HG02870 (cell line): ENCODE data around the gene NOS1AP.

Experiments used
- ATAC-seq: cut with Tn5 transposase; IDR thresholded peaks from one replicate; pipeline ENCODE4 v1.9.1; 2021; ENCODE audit warnings: mild to moderate bottlenecking, moderate library complexity; ENCODE audit not compliant: unreplicated experiment

The NOS1AP gene

GRCh38 chr1:162088281-162088969 is 18.9 kb downstream of the NOS1AP start:
- no peak for ATAC-seq

DNA sequence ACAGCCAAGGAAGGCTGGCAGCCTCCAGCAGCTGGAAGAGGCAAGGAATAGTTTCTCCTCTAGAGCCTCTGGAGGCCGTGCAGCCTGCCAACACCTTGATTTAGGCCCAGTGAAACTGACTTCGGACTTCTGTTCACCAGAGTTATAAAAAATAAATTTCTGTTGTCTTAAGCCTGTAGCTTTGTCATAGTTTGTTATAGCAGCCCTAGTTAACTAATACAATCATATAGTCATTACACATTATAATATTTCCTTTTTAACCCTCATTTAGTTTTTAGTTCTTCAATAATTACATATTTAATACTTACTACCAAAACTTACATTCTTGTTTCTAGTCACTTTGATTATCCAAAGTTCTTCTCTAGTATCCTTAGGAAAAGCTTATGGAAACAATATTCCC is 20.3 kb downstream of the NOS1AP start:
- ATAC-seq = no peak

DNA sequence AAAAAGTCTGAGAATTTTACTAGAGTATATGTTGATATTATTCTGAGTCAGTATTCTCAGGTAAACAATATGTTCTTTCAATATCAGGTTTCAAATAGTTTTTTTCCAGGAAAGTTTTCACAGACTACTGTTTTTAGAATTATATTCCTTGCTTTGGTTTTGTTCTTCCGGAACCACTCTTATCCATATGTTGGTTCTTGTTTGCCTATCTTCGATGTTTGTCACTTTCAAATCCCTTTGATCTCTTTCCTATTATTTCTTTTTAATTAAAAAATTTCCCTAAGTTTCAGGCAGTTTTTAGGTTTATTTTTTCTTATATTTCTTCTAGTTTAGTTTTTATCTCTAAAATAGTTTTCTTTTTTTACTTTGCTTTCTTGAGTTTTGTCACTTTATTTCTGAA is 20.9 kb downstream of the NOS1AP start:
- no peak for ATAC-seq

DNA sequence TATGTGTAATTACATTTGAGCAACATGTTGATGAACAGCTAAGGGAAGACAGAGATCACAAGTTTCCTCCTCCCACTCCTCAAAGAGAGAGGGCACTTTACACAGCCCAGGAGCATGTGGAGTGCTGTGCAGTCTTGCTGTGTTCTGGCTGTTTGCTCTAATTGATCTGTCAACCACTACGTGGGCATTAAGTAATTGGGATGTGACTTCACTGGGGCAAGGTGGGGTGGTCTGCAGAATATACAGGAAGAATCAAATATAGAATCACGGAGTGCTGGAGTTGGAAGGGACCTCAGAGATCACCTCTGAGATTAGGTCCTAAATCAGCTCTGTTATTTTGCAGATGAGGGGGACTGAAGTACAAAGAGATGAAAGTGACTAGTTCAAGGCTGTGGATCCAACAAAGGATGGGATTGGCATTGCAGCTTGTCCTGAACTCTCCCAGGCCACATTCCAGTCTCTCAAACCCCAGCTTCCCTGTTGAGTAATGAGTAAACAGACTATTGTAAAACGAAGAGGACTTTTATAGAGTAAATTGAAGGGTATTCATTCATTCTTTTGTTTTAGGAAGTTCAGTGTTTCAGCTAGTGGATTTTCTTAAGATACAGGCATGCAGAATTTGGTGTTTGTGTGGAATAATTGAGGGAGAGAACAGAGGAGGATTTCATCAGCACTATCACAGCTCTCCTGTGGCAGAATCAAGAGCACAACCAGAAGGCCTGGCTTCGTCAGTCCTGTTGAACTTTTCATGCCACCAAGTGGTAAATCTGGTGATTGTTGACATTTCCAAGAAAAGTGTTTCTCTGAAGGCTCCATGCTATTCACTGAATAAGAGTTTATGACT is 22.4 kb downstream of the NOS1AP start:
- no peak for ATAC-seq

DNA sequence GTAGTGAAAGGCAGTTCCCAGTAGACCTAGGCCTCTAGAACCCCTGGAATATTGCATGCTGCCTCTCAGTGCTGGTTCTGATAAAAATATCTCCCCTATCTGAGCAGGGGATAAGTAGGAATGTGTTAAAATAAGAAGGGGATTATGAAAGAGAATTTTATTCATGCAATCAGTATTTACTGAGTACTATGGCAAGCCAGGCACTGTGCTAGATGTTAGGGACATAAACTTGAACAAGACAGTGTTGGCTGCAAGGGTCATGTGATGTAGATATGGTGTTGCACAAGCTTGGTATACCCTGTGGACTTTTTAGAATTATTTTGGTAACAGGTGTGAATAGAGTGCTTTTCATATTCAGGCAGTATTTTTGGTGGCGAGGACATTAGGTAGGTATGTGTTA is 23.6 kb downstream of the NOS1AP start:
- no peak for ATAC-seq

DNA sequence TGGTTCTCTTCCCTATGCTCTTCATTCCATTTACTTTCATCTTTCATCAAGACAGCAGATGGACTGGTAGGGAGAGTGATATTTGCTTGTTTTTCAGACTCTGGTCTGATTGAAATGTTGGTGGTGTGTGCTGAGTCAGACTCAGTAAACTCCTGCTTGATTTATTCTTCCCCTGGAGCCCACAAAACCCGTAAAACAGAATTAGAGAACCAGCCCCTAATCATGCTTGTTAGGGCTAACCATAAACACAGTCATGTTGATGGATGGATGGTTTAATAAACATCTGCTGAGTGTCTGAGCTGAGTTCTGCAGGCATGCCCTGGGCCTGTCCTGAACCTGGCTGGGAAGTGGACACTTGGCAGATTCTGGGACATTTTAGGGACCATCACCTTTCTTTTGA is 24.8 kb downstream of the NOS1AP start:
- no peak for ATAC-seq

- no peak for ATAC-seq
Observed at GRCh38 chr1:162094723-162095122, 25.2 kb downstream of the NOS1AP start.

GRCh38 chr1:162107911-162108310 is 38.4 kb downstream of the NOS1AP start:
- no peak for ATAC-seq

DNA sequence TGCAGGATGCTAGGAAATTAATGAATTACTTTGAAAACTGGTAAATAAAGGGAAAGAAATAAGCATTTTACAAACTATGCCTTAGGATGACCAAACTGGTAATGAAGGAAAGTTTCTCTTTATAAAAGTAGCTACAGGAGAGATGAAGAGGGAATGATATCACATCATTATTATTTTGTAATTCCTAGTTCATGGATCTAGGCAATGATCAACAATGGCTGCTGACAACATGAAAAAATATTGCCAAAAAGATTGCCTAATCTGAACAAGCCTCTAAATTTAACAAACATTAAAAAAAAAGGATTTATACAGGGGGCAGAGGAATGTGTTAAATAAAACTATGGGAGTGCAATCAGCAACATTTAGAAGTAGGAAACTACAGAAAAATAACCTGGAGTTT is 38.9 kb downstream of the NOS1AP start:
- ATAC-seq = no peak

DNA sequence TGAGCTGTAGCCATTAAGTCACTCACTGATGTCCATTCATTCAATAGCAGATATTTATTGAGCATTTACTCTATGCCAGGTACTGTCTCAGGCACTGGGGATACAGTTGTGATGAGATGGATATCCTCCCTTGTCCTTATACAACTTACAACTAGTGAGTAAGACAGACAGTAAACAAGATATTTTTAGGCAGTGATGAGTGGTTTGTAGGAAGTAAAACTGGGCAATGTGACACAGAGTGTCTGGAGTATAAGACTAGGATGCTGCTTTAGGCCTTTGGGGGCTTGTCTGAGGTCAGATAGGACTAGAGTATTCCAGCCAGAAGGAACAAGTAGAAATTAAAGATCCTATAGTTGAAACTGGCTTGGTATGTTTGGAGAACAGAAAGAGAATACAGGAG is 41.4 kb downstream of the NOS1AP start:
- no peak for ATAC-seq

DNA sequence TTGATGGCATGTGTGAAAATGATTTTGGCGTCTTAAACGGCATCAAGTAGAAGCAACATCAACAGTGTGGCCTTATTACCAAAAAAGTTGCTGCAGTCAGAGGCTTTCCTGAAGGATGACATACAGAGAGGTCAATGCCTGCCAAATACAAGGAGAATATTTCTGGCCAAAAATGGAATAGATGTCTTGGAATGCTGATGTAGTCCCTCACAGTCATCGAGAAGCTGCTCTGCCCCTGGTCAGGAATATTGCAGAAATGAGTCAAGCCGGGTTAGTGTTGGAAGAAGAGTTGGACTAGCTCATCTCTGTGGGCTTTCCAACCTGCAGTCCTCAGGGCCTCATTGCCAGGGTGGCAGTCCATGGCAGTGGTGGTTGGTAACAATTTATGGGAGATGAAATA is 42.1 kb downstream of the NOS1AP start:
- no peak for ATAC-seq

- no peak for ATAC-seq
Observed at GRCh38 chr1:162113419-162113818, 43.9 kb downstream of the NOS1AP start.

DNA sequence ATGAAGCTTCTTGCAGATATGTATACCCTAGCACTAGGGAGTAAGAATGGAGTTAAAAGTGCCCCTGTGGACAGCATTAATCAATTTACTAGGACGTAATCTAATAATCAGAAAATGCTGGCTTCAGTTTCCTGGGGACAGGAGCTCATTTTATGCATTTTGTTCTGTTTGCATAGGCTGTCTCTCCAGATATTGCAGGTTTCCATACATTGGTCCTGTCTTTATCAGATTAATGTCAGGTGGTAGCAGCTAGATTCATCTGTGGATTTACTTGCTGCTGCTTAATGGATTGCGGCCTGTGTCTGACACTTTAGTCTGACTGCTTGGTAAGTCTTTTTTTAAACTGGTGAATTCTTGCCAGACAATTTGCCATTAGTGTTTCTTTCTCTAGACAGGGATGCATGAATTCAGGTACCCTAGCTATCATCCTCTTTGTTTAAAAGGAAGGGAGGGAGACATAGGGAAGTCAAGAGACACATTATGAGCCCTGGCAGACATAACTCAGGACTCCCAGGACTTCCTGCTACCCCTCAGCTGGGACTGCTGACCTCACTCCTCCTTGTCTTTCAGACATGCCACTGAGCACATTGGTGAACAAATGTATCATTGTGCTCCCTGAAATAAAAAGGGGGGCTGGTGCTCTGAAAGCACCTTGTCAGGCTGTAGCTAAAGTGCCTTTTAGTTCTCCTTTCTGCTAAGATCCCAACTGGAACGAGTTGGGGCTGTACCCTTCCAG is 47.7 kb downstream of the NOS1AP start:
- ATAC-seq = no peak

- no peak for ATAC-seq
Observed at GRCh38 chr1:162118063-162118462, 48.6 kb downstream of the NOS1AP start.

GRCh38 chr1:162128693-162129356 is 59.3 kb downstream of the NOS1AP start:
- no peak for ATAC-seq

- no peak for ATAC-seq
Observed at GRCh38 chr1:162130308-162130707, 60.8 kb downstream of the NOS1AP start.

DNA sequence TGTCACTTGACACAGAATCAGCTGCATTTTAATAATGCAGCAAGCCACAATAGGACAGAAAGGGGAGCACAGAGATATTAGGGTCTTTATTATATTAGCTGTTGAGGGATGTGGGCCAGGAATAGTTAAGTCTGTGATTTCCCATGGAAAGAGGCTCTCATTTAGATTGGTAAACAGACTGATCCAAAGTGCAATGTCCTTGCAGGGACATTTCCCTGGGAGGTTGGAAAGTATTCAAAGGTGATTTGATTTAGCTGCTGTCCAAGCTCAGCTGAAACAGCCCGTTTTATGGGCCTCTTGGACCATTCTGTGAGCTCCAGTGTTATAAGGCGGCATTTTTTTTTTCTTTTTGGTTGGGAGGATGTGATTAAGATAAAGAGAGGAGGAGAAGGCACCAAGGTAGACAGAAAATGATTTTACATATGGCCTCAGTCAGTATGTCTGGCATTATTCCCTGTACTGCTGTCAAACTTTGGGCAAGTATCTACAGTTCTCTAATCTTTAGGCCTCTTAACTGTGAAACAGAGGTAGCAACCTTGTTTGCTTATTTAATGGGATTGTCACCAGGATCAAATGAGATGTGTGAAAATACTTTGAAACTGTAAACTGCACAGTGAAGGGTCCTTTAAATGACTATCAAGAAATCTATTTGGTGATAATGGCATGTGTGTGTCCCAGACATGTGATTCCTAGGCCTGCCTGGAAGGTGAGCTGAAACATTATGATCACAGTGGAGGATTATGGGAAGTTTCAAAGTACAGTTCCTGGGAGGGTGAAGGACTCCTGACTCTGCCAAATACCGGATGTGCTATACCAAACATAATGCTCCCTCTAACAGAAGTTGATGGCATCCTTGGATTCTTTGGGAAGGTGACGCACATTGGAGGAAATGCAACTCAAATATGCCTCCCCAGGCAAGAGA is 62.2 kb downstream of the NOS1AP start:
- ATAC-seq = no peak

- ATAC-seq = no peak
Observed at GRCh38 chr1:162133566-162133965, 64.1 kb downstream of the NOS1AP start.

- ATAC-seq = no peak
Observed at GRCh38 chr1:162134646-162135045, 65.2 kb downstream of the NOS1AP start.

- no peak for ATAC-seq
Observed at GRCh38 chr1:162135271-162135775, 65.8 kb downstream of the NOS1AP start.
